Mucosa of rectum (tissue), 2 donors: ENCODE data around the gene IER2.

ENCODE experiments used
- H3K27ac ChIP-seq, 2 donors: one replicate each; pipeline ENCODE4 v1.7.0; 2013; ENCODE audit warnings: inconsistent platforms in 2 of 2, low read depth in 2 of 2, low read length in 2 of 2
- H3K27me3 ChIP-seq, 2 donors: one replicate each; pipeline ENCODE4 v1.7.0; 2013; ENCODE audit warnings: low read length in 2 of 2; ENCODE audit not compliant: control insufficient read depth in 2 of 2, insufficient read depth in 2 of 2
- H3K36me3 ChIP-seq, 2 donors: one replicate each; pipeline ENCODE4 v1.7.0; 2013; ENCODE audit warnings: low read length in 2 of 2; ENCODE audit not compliant: control insufficient read depth in 2 of 2, insufficient read depth in 2 of 2
- H3K4me1 ChIP-seq, 2 donors: one replicate each; pipeline ENCODE4 v1.7.0; 2013; ENCODE audit warnings: low read length in 2 of 2, mild to moderate bottlenecking in 1 of 2; ENCODE audit not compliant: control insufficient read depth in 2 of 2, insufficient read depth in 2 of 2
- H3K4me3 ChIP-seq, 2 donors: one replicate each; pipeline ENCODE4 v1.7.0; 2013; ENCODE audit warnings: low read length in 2 of 2
- H3K9ac ChIP-seq, 2 donors: one replicate each; pipeline ENCODE4 v1.7.0; 2013; ENCODE audit warnings: low read length in 2 of 2, low read depth in 1 of 2, mild to moderate bottlenecking in 1 of 2
- H3K9me3 ChIP-seq, 2 donors: one replicate each; pipeline ENCODE4 v1.7.0; 2013; ENCODE audit warnings: low read length in 2 of 2; ENCODE audit not compliant: control insufficient read depth in 2 of 2
- donor health status: healthy.
- donor health status: Normal muscosa, but diverticular disease.

Gene IER2

GRCh38 chr19:13130886-13131490 lies 19.2 kb upstream of the IER2 start:
- no peak overlapping the region for H3K4me3 ChIP-seq
- H3K27ac ChIP-seq, result no peak overlapping the region
- peaks cover 0 to 3% of the 10 kb centered on the region in 2 donors for H3K4me1 ChIP-seq
- no peak overlapping the region for H3K9ac ChIP-seq
- peaks cover 9 to 17% of the 10 kb centered on the region in 2 donors for H3K36me3 ChIP-seq
- H3K27me3 ChIP-seq, result no peaks in the 10 kb centered on the region
- no peaks in the 10 kb centered on the region for H3K9me3 ChIP-seq

DNA sequence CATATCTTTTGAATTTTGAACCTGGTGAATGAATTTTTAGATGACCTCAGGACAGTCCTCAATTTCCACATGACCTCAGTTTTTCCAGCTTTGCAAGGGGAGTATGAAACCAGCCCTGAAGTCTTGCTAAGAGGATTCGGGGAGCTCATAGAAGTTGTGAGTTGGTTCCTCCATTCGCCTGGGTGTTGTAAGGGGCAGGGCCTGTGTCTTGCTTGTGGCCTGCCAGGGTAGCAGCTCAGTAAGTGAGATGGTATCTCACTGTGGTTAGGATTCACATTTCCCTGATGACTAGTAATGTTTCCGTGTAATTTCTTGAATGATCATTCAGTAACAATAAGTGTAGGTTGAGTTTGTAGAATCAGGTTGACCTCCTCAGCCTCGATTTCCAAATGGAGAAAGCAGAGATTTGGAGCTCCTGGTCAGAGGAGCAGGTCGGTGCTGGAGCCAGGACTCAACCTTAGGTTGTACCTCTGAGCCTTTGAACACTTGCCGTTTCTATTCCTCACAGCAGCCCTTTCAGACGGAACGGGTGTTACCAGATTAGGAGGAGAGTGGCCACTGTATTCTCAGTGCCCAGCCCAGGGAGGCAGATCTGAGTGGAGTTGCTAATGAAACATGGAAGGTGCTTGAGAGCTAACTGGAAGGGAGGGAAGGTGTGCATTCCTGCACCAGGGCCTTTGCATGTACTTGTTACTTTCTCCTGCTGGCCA lies 17.6 kb upstream of the IER2 start:
- Histone ChIP-seq H3K9me3 (no peaks in the 10 kb centered on the region), H3K4me1 (peaks cover 0 to 3% of the 10 kb centered on the region in 2 donors), H3K9ac (no peak overlapping the region), H3K27ac (no peak overlapping the region), H3K27me3 (no peaks in the 10 kb centered on the region), H3K4me3 (no peak overlapping the region), H3K36me3 (peaks cover 24 to 29% of the 10 kb centered on the region in 2 donors)

DNA sequence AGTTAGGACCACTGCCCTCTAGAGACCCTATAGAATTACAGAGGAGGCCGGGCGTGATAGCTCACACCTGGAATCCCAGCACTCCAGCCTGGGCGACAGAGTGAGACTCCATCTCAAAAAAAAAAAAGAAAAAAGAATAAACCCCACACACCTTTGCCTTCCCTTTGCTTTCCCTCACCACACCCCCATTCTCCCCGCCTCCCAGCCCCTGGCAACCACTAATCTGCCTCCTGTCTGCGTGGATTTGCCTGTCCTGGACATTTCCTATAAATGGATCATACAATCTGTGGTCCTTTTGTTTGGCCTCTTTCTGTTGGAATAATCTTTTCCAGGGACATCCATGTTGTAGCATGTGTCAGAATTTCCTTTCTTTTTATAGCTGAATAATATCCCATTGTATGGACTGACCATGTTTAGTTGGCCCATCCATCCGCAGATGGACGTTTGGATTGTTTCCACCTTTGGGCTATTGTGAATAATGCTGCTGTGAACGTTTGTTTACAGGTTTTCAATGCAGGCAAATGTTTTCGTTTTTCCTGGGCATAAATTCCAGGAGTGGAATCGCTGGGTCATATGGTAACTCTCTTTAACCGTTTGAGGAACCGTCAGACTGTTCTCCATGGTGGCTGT lies 16.9 kb upstream of the IER2 start:
- no peak overlapping the region for H3K27ac ChIP-seq
- H3K9ac ChIP-seq, result no peak overlapping the region
- H3K4me3 ChIP-seq, result no peak overlapping the region

GRCh38 chr19:13134626-13135025 lies 15.6 kb upstream of the IER2 start:
- Histone ChIP-seq H3K4me3 (no peak overlapping the region), H3K36me3 (peaks cover 31 to 39% of the 10 kb centered on the region in 2 donors), H3K27ac (no peak overlapping the region), H3K9ac (no peak overlapping the region), H3K9me3 (no peaks in the 10 kb centered on the region), H3K27me3 (no peaks in the 10 kb centered on the region), H3K4me1 (peaks cover 0 to 3% of the 10 kb centered on the region in 2 donors)

More for the DNA sequence above, 16.9 kb upstream of the IER2 start:
- no peaks in the 10 kb centered on the region for H3K27me3 ChIP-seq
- peaks cover 0 to 3% of the 10 kb centered on the region in 2 donors for H3K4me1 ChIP-seq
- H3K9me3 ChIP-seq, result no peaks in the 10 kb centered on the region
- peaks cover 28 to 37% of the 10 kb centered on the region in 2 donors for H3K36me3 ChIP-seq

DNA sequence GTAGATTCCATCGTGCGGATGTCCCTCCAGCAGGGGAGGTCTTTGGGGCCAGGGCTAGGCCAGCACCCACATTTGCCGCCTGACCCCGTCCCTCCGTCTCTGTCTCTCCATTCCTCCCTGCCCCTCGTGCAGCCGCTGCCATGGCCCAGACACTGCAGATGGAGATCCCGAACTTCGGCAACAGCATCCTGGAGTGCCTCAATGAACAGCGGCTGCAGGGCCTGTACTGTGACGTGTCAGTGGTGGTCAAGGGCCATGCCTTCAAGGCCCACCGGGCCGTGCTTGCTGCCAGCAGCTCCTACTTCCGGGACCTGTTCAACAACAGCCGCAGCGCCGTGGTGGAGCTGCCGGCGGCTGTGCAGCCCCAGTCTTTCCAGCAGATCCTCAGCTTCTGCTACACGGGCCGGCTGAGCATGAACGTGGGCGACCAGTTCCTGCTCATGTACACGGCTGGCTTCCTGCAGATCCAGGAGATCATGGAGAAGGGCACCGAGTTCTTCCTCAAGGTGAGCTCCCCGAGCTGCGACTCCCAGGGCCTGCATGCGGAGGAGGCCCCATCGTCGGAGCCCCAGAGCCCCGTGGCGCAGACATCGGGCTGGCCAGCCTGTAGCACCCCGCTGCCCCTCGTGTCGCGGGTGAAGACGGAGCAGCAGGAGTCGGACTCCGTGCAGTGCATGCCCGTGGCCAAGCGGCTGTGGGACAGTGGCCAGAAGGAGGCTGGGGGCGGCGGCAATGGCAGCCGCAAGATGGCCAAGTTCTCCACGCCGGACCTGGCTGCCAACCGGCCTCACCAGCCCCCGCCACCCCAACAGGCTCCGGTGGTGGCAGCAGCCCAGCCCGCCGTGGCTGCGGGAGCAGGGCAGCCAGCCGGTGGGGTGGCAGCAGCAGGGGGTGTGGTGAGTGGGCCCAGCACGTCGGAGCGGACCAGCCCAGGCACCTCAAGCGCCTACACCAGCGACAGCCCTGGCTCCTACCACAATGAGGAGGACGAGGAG lies 14.8 kb upstream of the IER2 start:
- no peak overlapping the region for H3K9ac ChIP-seq
- H3K9me3 ChIP-seq, result no peaks in the 10 kb centered on the region
- H3K4me3 ChIP-seq, result no peak overlapping the region
- peaks cover 31 to 39% of the 10 kb centered on the region in 2 donors for H3K36me3 ChIP-seq
- H3K27me3 ChIP-seq, result no peaks in the 10 kb centered on the region
- peaks cover 0 to 3% of the 10 kb centered on the region in 2 donors for H3K4me1 ChIP-seq
- H3K27ac ChIP-seq, result no peak overlapping the region

DNA sequence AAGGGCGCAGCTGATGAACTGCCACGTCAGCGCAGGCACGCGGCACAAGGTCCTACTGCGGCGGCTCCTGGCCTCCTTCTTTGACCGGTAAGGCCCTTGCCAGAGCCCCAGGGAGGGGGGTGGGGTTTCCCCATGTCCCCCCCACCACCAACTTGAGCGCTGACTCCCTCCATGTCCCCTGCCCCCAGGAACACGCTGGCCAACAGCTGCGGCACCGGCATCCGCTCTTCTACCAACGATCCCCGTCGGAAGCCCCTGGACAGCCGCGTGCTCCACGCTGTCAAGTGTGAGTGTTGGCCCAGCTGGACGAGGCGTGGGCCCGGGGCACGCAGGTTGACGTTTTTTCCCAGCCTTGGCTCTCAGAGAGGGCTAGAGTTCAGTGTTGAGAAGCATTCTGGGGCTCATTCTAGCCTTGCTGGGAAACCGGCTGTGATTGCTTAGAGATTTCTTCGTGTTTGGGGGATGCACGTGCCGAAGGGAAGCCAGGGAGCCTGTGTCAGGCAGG lies 12.9 kb upstream of the IER2 start:
- Histone ChIP-seq H3K27me3 (no peaks in the 10 kb centered on the region), H3K27ac (no peak overlapping the region), H3K9me3 (no peaks in the 10 kb centered on the region), H3K9ac (no peak overlapping the region), H3K4me3 (no peak overlapping the region), H3K4me1 (no peaks in the 10 kb centered on the region), H3K36me3 (peaks cover 31 to 41% of the 10 kb centered on the region in 2 donors)

- no peak overlapping the region for H3K9ac ChIP-seq
- no peak overlapping the region for H3K4me3 ChIP-seq
- H3K27ac ChIP-seq, result no peak overlapping the region
- H3K9me3 ChIP-seq, result no peaks in the 10 kb centered on the region
- H3K4me1 ChIP-seq, result no peaks in the 10 kb centered on the region
- H3K27me3 ChIP-seq, result no peaks in the 10 kb centered on the region
- peaks cover 31 to 41% of the 10 kb centered on the region in 2 donors for H3K36me3 ChIP-seq
These were observed 11.9 kb upstream of the IER2 start for GRCh38 chr19:13138171-13138915.

DNA sequence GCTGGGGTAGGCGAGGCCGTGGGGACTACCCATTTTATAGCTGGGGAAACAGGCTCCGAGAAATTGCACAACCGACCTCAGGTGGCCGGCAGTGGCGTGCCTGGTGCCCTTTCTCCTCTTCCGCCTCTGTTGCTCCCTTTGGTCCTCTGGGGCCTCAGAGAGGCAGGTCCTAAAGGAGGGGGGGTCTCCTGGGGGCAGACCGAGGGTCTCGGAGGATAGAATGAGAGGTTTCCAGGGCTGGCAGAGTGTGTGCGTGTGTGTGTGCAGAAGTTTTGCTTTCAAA lies 11.4 kb upstream of the IER2 start:
- Histone ChIP-seq H3K9ac (no peak overlapping the region), H3K27ac (no peak overlapping the region), H3K27me3 (no peaks in the 10 kb centered on the region), H3K36me3 (peaks cover 33 to 39% of the 10 kb centered on the region in 2 donors), H3K4me3 (no peak overlapping the region), H3K9me3 (no peaks in the 10 kb centered on the region), H3K4me1 (no peaks in the 10 kb centered on the region)

DNA sequence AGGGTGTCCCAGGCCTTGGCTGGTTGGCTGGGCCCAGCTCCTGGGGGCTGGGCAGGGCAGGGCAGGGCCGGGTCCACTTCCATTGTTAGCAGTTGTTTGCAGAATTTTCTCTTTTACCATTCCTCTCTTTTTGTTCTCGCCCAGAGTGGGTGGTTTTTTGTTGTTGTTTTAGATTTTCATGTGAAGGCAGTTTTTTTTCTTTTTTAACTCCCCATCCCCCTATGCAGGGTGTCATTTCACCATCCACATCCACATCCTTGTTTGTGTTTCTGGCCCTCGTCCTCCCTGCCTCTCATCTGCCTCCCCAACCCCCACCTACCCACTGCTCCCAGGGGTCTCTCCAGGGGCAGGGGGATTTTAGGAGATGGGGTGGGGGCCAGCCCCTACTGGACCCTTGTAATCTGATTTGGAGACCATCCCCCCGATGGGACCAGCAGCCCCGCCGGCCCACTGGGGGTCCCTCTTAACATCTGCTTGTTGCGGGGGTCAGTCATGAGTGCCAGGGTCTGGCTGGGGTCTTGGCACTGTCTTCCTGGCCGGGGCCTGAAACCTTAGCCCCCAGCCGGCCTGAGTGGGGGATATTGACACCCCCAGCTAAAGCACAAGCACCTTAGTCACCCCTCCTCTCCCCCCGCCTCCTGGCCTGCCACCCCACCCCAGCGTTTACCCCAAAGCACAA lies 10.4 kb upstream of the IER2 start:
- Histone ChIP-seq H3K36me3 (peaks cover 42 to 44% of the 10 kb centered on the region in 2 donors), H3K9ac (no peak overlapping the region), H3K27ac (no peak overlapping the region), H3K4me1 (no peaks in the 10 kb centered on the region), H3K9me3 (no peaks in the 10 kb centered on the region), H3K4me3 (no peak overlapping the region), H3K27me3 (no peaks in the 10 kb centered on the region)
